ENCODE results near the gene MPPED1. TPM values are rescaled to one million over a fixed set of nuclear protein-coding genes. Genes with fewer than 3 reads are reported as not detected.

MPPED1 gene
- total and polyA plus RNA-seq, 4 donors: 0.89 to 6.5 (median 4.1) TPM

GRCh38 chr22:43455846-43456245 lies 44.0 kb downstream of the MPPED1 start:
- TF ChIP-seq TAF1 (conservative IDR thresholded peaks at IDR 0.05) (no peak), HNF4A (conservative IDR thresholded peaks at IDR 0.05) (no peak), JUND (IDR thresholded peaks at IDR 0.05) (no peak), RXRA (IDR thresholded peaks at IDR 0.05) (no peak), RAD21 (IDR thresholded peaks at IDR 0.05) (no peak), REST (IDR thresholded peaks at IDR 0.05) (no peak), HNF4G (IDR thresholded peaks at IDR 0.05) (no peak), SP1 (IDR thresholded peaks at IDR 0.05) (no peak), NR2F2 (IDR thresholded peaks at IDR 0.05) (no peak), ATF3 (IDR thresholded peaks at IDR 0.05) (no peak), CTCF (IDR thresholded peaks at IDR 0.05; ENCODE audit: low read depth, low read length, missing input control) (no peak), FOXA1 (IDR thresholded peaks at IDR 0.05) (no peak), GABPA (IDR thresholded peaks at IDR 0.05 in 1 of 2, conservative IDR thresholded peaks at IDR 0.05 in 1 of 2) (no peak)
- H3K36me3 ChIP-seq (ENCODE audit: control insufficient read depth in 4 of 4, insufficient read depth in 3 of 4, low read depth in 1 of 4, low read length in 3 of 4): no peaks in the 10 kb centered on the region
- H3K27ac ChIP-seq (ENCODE audit: low read depth in 1 of 2, low read length in 2 of 2): no peak overlapping the region
- H3K9ac ChIP-seq (ENCODE audit: low read depth in 1 of 2, low read length in 2 of 2): no peak overlapping the region
- no peaks in the 10 kb centered on the region for H3K9me3 ChIP-seq (ENCODE audit: control insufficient read depth in 4 of 4, low read length in 3 of 4)
- 67% methylated on average over 2 of the region's 2 CpGs for WGBS
- H3K4me1 ChIP-seq (ENCODE audit: control insufficient read depth in 4 of 4, insufficient read depth in 4 of 4, low read length in 3 of 4): no peaks in the 10 kb centered on the region
- DNase-seq (ENCODE audit: low spot score): no peak
- H3K4me3 ChIP-seq (ENCODE audit: low read depth in 1 of 3, low read length in 3 of 3): no peak overlapping the region
- no peaks in the 10 kb centered on the region for H3K27me3 ChIP-seq (ENCODE audit: control insufficient read depth in 4 of 4, insufficient read depth in 4 of 4, low read length in 3 of 4)

- Histone ChIP-seq H3K9me3 (ENCODE audit: control insufficient read depth in 4 of 4, low read length in 3 of 4) (no peaks in the 10 kb centered on the region), H3K9ac (ENCODE audit: low read depth in 1 of 2, low read length in 2 of 2) (no peak overlapping the region), H3K27ac (ENCODE audit: low read depth in 1 of 2, low read length in 2 of 2) (no peak overlapping the region), H3K27me3 (ENCODE audit: control insufficient read depth in 4 of 4, insufficient read depth in 4 of 4, low read length in 3 of 4) (no peaks in the 10 kb centered on the region), H3K4me3 (ENCODE audit: low read depth in 1 of 3, low read length in 3 of 3) (no peak overlapping the region), H3K4me1 (ENCODE audit: control insufficient read depth in 4 of 4, insufficient read depth in 4 of 4, low read length in 3 of 4) (no peaks in the 10 kb centered on the region), H3K36me3 (ENCODE audit: control insufficient read depth in 4 of 4, insufficient read depth in 3 of 4, low read depth in 1 of 4, low read length in 3 of 4) (no peaks in the 10 kb centered on the region)
- 89% methylated on average over 3 of the region's 3 CpGs for WGBS
- TF ChIP-seq ZBTB33 (IDR thresholded peaks at IDR 0.05): no peak
- no peak for TF ChIP-seq HNF4A (conservative IDR thresholded peaks at IDR 0.05)
- no peak for TF ChIP-seq GABPA (IDR thresholded peaks at IDR 0.05 in 1 of 2, conservative IDR thresholded peaks at IDR 0.05 in 1 of 2)
- DNase-seq (ENCODE audit: low spot score): no peak
These were observed 45.2 kb downstream of the MPPED1 start for GRCh38 chr22:43457002-43457401.

Measured in liver (tissue), 9 donors.